Osteoblast (primary cell): Measurements from ENCODE around the gene IFI27L2. TPM values are rescaled to one million over a fixed set of nuclear protein-coding genes. Genes with fewer than 3 reads are reported as not detected.

Experiments used
- DNase-seq: peaks from one replicate; pipeline ENCODE4 v3.0.0; 2011; ENCODE audit warnings: low spot score, mixed read lengths; ENCODE audit not compliant: insufficient read length; ENCODE audit errors: missing footprints
- H2AFZ ChIP-seq: 2 replicates; pipeline ENCODE4 v1.6.0; 2011; ENCODE audit warnings: mild to moderate bottlenecking, low read length
- H3K27ac ChIP-seq: 2 replicates; pipeline ENCODE4 v1.5.1; 2011; ENCODE audit warnings: mild to moderate bottlenecking, low read depth, low read length, moderate library complexity
- H3K27me3 ChIP-seq: 2 replicates; pipeline ENCODE4 v1.6.0; 2012; ENCODE audit warnings: mild to moderate bottlenecking, control low read depth, inconsistent platforms, low read length, moderate library complexity; ENCODE audit not compliant: insufficient read depth
- H3K36me3 ChIP-seq: 2 replicates; pipeline ENCODE4 v1.5.1; 2011; ENCODE audit warnings: mild to moderate bottlenecking, low read length, control low read depth, moderate library complexity; ENCODE audit not compliant: insufficient read depth
- H3K4me1 ChIP-seq: 2 replicates; pipeline ENCODE4 v1.5.1; 2011; ENCODE audit warnings: mild to moderate bottlenecking, low read length, control low read depth, moderate library complexity; ENCODE audit not compliant: insufficient read depth
- H3K4me2 ChIP-seq: 2 replicates; pipeline ENCODE4 v1.6.0; 2011; ENCODE audit warnings: mild to moderate bottlenecking, low read length; ENCODE audit not compliant: insufficient read depth
- H3K4me3 ChIP-seq: fragments of 200-600 bp; sonication (generic); 3 replicates; pipeline ENCODE4 v1.5.1; 2012; ENCODE audit warnings: mild to moderate bottlenecking, low read length, inconsistent platforms; ENCODE audit not compliant: insufficient read depth
- H3K79me2 ChIP-seq: 2 replicates; pipeline ENCODE4 v1.6.0; 2012; ENCODE audit warnings: mild to moderate bottlenecking, low read length, control low read depth, inconsistent platforms; ENCODE audit not compliant: insufficient read depth
- H3K9me3 ChIP-seq: 2 replicates; pipeline ENCODE4 v1.5.1; 2011; ENCODE audit warnings: low read depth, low read length, control low read depth
- H4K20me1 ChIP-seq: 2 replicates; pipeline ENCODE4 v1.6.0; 2012; ENCODE audit warnings: mild to moderate bottlenecking, low read length, control low read depth; ENCODE audit not compliant: insufficient read depth
- CTCF ChIP-seq: IDR thresholded peaks from 2 replicates; pipeline ENCODE4 v1.5.1; 2011; ENCODE audit warnings: mild to moderate bottlenecking, low read depth, low read length, moderate library complexity; ENCODE audit errors: extremely low read depth
- total RNA-seq: library from RNA; depleted of rRNA; stranded (reverse); fragments of >200 nt; gene quantifications from 2 replicates; pipeline ENCODE4 v1.2.3, GENCODE V29; 2012

Gene IFI27L2
- total RNA-seq, 1 donor = 76.7 TPM

GRCh38 chr14:94164685-94165431, 35.5 kb upstream of the IFI27L2 start:
- Histone ChIP-seq H3K27me3 (peaks cover 17% of the 10 kb centered on the region), H3K9me3 (no peaks in the 10 kb centered on the region), H3K36me3 (no peaks in the 10 kb centered on the region), H3K4me2 (peak overlapping the region; percentile 36), H3K4me3 (no peak overlapping the region), H4K20me1 (no peaks in the 10 kb centered on the region), H3K27ac (no peak overlapping the region), H3K4me1 (no peaks in the 10 kb centered on the region), H3K79me2 (no peaks in the 10 kb centered on the region), H2AFZ (no peak overlapping the region)
- no peak for TF ChIP-seq CTCF
- no peak for DNase-seq

- DNase-seq = no peak
- Histone ChIP-seq H3K4me2 (no peak overlapping the region), H3K27me3 (peaks cover 17% of the 10 kb centered on the region), H2AFZ (no peak overlapping the region), H3K4me1 (no peaks in the 10 kb centered on the region), H3K79me2 (no peaks in the 10 kb centered on the region), H3K36me3 (no peaks in the 10 kb centered on the region), H4K20me1 (no peaks in the 10 kb centered on the region), H3K4me3 (no peak overlapping the region), H3K9me3 (no peaks in the 10 kb centered on the region), H3K27ac (no peak overlapping the region)
- no peak for TF ChIP-seq CTCF
These were observed 34.4 kb upstream of the IFI27L2 start for GRCh38 chr14:94163796-94164195.

DNA sequence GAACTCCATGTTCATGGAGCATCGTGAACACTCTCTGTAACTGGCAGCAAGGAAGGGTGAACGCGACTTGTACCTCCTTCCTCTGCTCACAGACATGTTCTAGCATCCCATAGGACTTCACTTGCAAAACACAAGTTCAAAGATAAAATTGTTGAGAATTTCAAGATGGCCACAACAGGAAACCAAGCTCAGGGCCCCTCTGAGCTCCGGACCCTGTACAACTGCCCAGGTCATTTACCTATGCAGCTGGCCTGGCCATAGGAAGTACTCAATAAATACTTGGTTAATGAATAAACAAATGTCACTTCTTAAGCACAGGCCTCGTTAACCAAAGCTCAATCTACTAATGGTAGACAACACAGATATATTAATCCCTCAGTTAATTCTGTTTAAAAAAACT, 33.1 kb upstream of the IFI27L2 start:
- no peak overlapping the region for H3K4me2 ChIP-seq
- DNase-seq = no peak
- H3K4me3 ChIP-seq = no peak overlapping the region
- no peaks in the 10 kb centered on the region for H3K79me2 ChIP-seq
- TF ChIP-seq CTCF = no peak
- H3K4me1 ChIP-seq = no peaks in the 10 kb centered on the region
- H3K27ac ChIP-seq = no peak overlapping the region
- no peaks in the 10 kb centered on the region for H3K9me3 ChIP-seq
- H4K20me1 ChIP-seq = no peaks in the 10 kb centered on the region
- no peaks in the 10 kb centered on the region for H3K36me3 ChIP-seq
- peaks cover 25% of the 10 kb centered on the region for H3K27me3 ChIP-seq
- H2AFZ ChIP-seq = no peak overlapping the region

- no peak overlapping the region for H3K27ac ChIP-seq
- H3K36me3 ChIP-seq = no peaks in the 10 kb centered on the region
- no peak for DNase-seq
These were observed 32.6 kb upstream of the IFI27L2 start for GRCh38 chr14:94161981-94162380.

More at GRCh38 chr14:94161981-94162380, 32.6 kb upstream of the IFI27L2 start:
- Histone ChIP-seq H3K9me3 (no peaks in the 10 kb centered on the region), H3K27me3 (peaks cover 27% of the 10 kb centered on the region), H3K4me3 (no peak overlapping the region), H3K79me2 (no peaks in the 10 kb centered on the region), H4K20me1 (no peaks in the 10 kb centered on the region), H3K4me2 (no peak overlapping the region), H3K4me1 (no peaks in the 10 kb centered on the region), H2AFZ (no peak overlapping the region)
- no peak for TF ChIP-seq CTCF
